Memory B cell (primary cell): ENCODE measurements around the gene MED26.

ENCODE experiments used
- ATAC-seq: fragments of 150-1000 bp; cut with Tn5 transposase; 2 replicates; pipeline ENCODE4 v1.10.0; 2021; ENCODE audit warnings: low read depth, mild to moderate bottlenecking, moderate library complexity
- DNase-seq, 2 donors: peaks; one replicate each; pipeline ENCODE4 v3.0.0; 2022; ENCODE audit warnings: low spot score in 2 of 2
- H3K27ac Mint-ChIP-seq: one replicate; pipeline ENCODE4 v1.8.0; 2022; ENCODE audit warnings: mild to moderate bottlenecking, moderate library complexity, mixed read lengths
- H3K27me3 Mint-ChIP-seq: one replicate; pipeline ENCODE4 v1.8.0; 2022; ENCODE audit warnings: mixed read lengths
- H3K36me3 Mint-ChIP-seq: one replicate; pipeline ENCODE4 v1.8.0; 2022; ENCODE audit warnings: mild to moderate bottlenecking, mixed read lengths
- H3K4me1 Mint-ChIP-seq: one replicate; pipeline ENCODE4 v1.8.0; 2022; ENCODE audit warnings: mixed read lengths
- H3K4me3 Mint-ChIP-seq: one replicate; pipeline ENCODE4 v1.8.0; 2022; ENCODE audit warnings: mild to moderate bottlenecking, moderate library complexity, mixed read lengths
- H3K9me3 Mint-ChIP-seq: one replicate; pipeline ENCODE4 v1.8.0; 2022; ENCODE audit warnings: mixed read lengths

The MED26 gene

GRCh38 chr19:16598848-16599247, 29.2 kb downstream of the MED26 start:
- Mint-ChIP-seq H3K4me1 (peaks cover 55% of the 10 kb centered on the region), H3K9me3 (no peaks in the 10 kb centered on the region), H3K4me3 (no peak overlapping the region), H3K36me3 (peaks cover 3% of the 10 kb centered on the region), H3K27me3 (no peaks in the 10 kb centered on the region), H3K27ac (peak overlapping the region; percentile 53)
- ATAC-seq = no peak
- DNase-seq = no peak

GRCh38 chr19:16596399-16596798, 31.6 kb downstream of the MED26 start:
- no peaks in the 10 kb centered on the region for H3K9me3 Mint-ChIP-seq
- peaks cover 62% of the 10 kb centered on the region for H3K4me1 Mint-ChIP-seq
- H3K4me3 Mint-ChIP-seq = no peak overlapping the region
- peak overlapping the region; percentile 45 for H3K27ac Mint-ChIP-seq
- H3K36me3 Mint-ChIP-seq = no peaks in the 10 kb centered on the region
- no peak for DNase-seq
- ATAC-seq = no peak
- H3K27me3 Mint-ChIP-seq = no peaks in the 10 kb centered on the region

- Mint-ChIP-seq H3K27ac (peak overlapping the region; percentile 88), H3K27me3 (no peaks in the 10 kb centered on the region), H3K36me3 (no peaks in the 10 kb centered on the region), H3K4me3 (peak overlapping the region; percentile 41), H3K9me3 (no peaks in the 10 kb centered on the region), H3K4me1 (peaks cover 67% of the 10 kb centered on the region)
- DNase-seq = no peak
- ATAC-seq = no peak
Observed at GRCh38 chr19:16595097-16595496, 32.9 kb downstream of the MED26 start.

- DNase-seq (no peak), ATAC-seq (peak; percentile 65)
- Mint-ChIP-seq H3K4me1 (peaks cover 68% of the 10 kb centered on the region), H3K36me3 (no peaks in the 10 kb centered on the region), H3K27me3 (no peaks in the 10 kb centered on the region), H3K4me3 (peak overlapping the region; percentile 41), H3K27ac (peak overlapping the region; percentile 88), H3K9me3 (no peaks in the 10 kb centered on the region)
Observed at GRCh38 chr19:16594681-16595091, 33.3 kb downstream of the MED26 start.

GRCh38 chr19:16594131-16594586, 33.8 kb downstream of the MED26 start:
- Mint-ChIP-seq H3K27ac (peak overlapping the region; percentile 88), H3K36me3 (no peaks in the 10 kb centered on the region), H3K27me3 (no peaks in the 10 kb centered on the region), H3K4me3 (peak overlapping the region; percentile 51), H3K9me3 (no peaks in the 10 kb centered on the region), H3K4me1 (peaks cover 67% of the 10 kb centered on the region)
- DNase-seq = peak; percentile 34 to 38
- ATAC-seq = peak; percentile 84

GRCh38 chr19:16593181-16593580, 34.8 kb downstream of the MED26 start:
- peaks cover 67% of the 10 kb centered on the region for H3K4me1 Mint-ChIP-seq
- no peaks in the 10 kb centered on the region for H3K9me3 Mint-ChIP-seq
- DNase-seq (no peak), ATAC-seq (no peak)
- no peaks in the 10 kb centered on the region for H3K36me3 Mint-ChIP-seq
- no peaks in the 10 kb centered on the region for H3K27me3 Mint-ChIP-seq
- peak overlapping the region; percentile 88 for H3K27ac Mint-ChIP-seq
- H3K4me3 Mint-ChIP-seq = peak overlapping the region; percentile 7

- H3K9me3 Mint-ChIP-seq = no peaks in the 10 kb centered on the region
- H3K27me3 Mint-ChIP-seq = no peaks in the 10 kb centered on the region
- DNase-seq (no peak), ATAC-seq (no peak)
- no peak overlapping the region for H3K27ac Mint-ChIP-seq
- H3K4me3 Mint-ChIP-seq = no peak overlapping the region
- H3K36me3 Mint-ChIP-seq = no peaks in the 10 kb centered on the region
- H3K4me1 Mint-ChIP-seq = peaks cover 67% of the 10 kb centered on the region
Observed at GRCh38 chr19:16591803-16592556, 36.0 kb downstream of the MED26 start.

- DNase-seq (no peak), ATAC-seq (no peak)
- H3K9me3 Mint-ChIP-seq = no peaks in the 10 kb centered on the region
- H3K27me3 Mint-ChIP-seq = no peaks in the 10 kb centered on the region
- no peaks in the 10 kb centered on the region for H3K36me3 Mint-ChIP-seq
- no peak overlapping the region for H3K27ac Mint-ChIP-seq
- no peak overlapping the region for H3K4me3 Mint-ChIP-seq
- peaks cover 67% of the 10 kb centered on the region for H3K4me1 Mint-ChIP-seq
Observed at GRCh38 chr19:16590876-16591802, 36.9 kb downstream of the MED26 start.

- peaks cover 61% of the 10 kb centered on the region for H3K4me1 Mint-ChIP-seq
- H3K4me3 Mint-ChIP-seq = no peak overlapping the region
- no peaks in the 10 kb centered on the region for H3K27me3 Mint-ChIP-seq
- ATAC-seq = no peak
- peak overlapping the region; percentile 99 for H3K27ac Mint-ChIP-seq
- H3K36me3 Mint-ChIP-seq = peaks cover 2% of the 10 kb centered on the region
- DNase-seq = no peak
- no peaks in the 10 kb centered on the region for H3K9me3 Mint-ChIP-seq
Observed at GRCh38 chr19:16589917-16590316, 38.1 kb downstream of the MED26 start.

- Mint-ChIP-seq H3K4me3 (peak overlapping the region; percentile 93), H3K27ac (peak overlapping the region; percentile 99), H3K27me3 (no peaks in the 10 kb centered on the region), H3K4me1 (peaks cover 53% of the 10 kb centered on the region), H3K9me3 (no peaks in the 10 kb centered on the region), H3K36me3 (peaks cover 2% of the 10 kb centered on the region)
- ATAC-seq = peak; percentile 2
- no peak for DNase-seq
Observed at GRCh38 chr19:16588824-16589577, 39.0 kb downstream of the MED26 start.

GRCh38 chr19:16587833-16588823, 39.9 kb downstream of the MED26 start:
- Mint-ChIP-seq H3K36me3 (peaks cover 2% of the 10 kb centered on the region), H3K4me1 (peaks cover 50% of the 10 kb centered on the region), H3K4me3 (peak overlapping the region; percentile 93), H3K27ac (peak overlapping the region; percentile 99), H3K27me3 (no peaks in the 10 kb centered on the region), H3K9me3 (no peaks in the 10 kb centered on the region)
- ATAC-seq (peak; percentile 65), DNase-seq (peak; percentile 79 to 82)

GRCh38 chr19:16586991-16587832, 40.8 kb downstream of the MED26 start:
- ATAC-seq = no peak
- peaks cover 54% of the 10 kb centered on the region for H3K4me1 Mint-ChIP-seq

More at GRCh38 chr19:16586991-16587832, 40.8 kb downstream of the MED26 start:
- Mint-ChIP-seq H3K36me3 (peaks cover 2% of the 10 kb centered on the region), H3K4me3 (peak overlapping the region; percentile 93), H3K27me3 (no peaks in the 10 kb centered on the region), H3K9me3 (no peaks in the 10 kb centered on the region), H3K27ac (peak overlapping the region; percentile 99)
- DNase-seq = peak; percentile 77 to 81
